GM23338 (cell line): ENCODE data around the gene TRMT44. TPM values are rescaled to one million over a fixed set of nuclear protein-coding genes. Genes with fewer than 3 reads are reported as not detected.
"Not testable (repeated sequence)": the region's sequence is repeated elsewhere in the genome, so short reads cannot be mapped to it uniquely, and the experiment has no call there.

Source experiments
- ATAC-seq: fragments of 200-7000 bp; cut with Tn5 transposase; 3 replicates; pipeline ENCODE4 v1.9.1; 2020
- DNase-seq: peaks from one replicate; pipeline ENCODE4 v3.0.0-alpha.2; 2015; ENCODE audit warnings: low spot score
- H2AFZ ChIP-seq: fragments of 200-600 bp; sonication (generic); 2 replicates; pipeline ENCODE4 v1.8.0; 2016; ENCODE audit warnings: antibody characterized with exemption, mild to moderate bottlenecking, moderate library complexity
- H3F3A ChIP-seq: fragments of 200-600 bp; sonication (generic); replicated peaks from 2 replicates; pipeline ENCODE4 v1.8.0; 2017; ENCODE audit warnings: antibody characterized with exemption, mixed run types, low read depth
- H3K27ac ChIP-seq: fragments of 200-600 bp; sonication (generic); 2 replicates; pipeline ENCODE4 v1.6.1; 2016; ENCODE audit warnings: low read depth
- H3K27me3 ChIP-seq: fragments of 200-600 bp; sonication (generic); 2 replicates; pipeline ENCODE4 v1.8.0; 2016; ENCODE audit warnings: mild to moderate bottlenecking, mixed run types, moderate library complexity; ENCODE audit not compliant: insufficient read depth
- H3K36me3 ChIP-seq: fragments of 200-600 bp; sonication (generic); 2 replicates; pipeline ENCODE4 v1.8.0; 2016; ENCODE audit warnings: mild to moderate bottlenecking; ENCODE audit not compliant: insufficient read depth
- H3K4me1 ChIP-seq: fragments of 200-600 bp; sonication (generic); 2 replicates; pipeline ENCODE4 v1.8.0; 2016; ENCODE audit warnings: mild to moderate bottlenecking, moderate library complexity; ENCODE audit not compliant: insufficient read depth
- H3K4me2 ChIP-seq: fragments of 200-600 bp; sonication (generic); 2 replicates; pipeline ENCODE4 v1.7.1; 2017; ENCODE audit warnings: mixed run types
- H3K4me3 ChIP-seq: fragments of 200-600 bp; sonication (generic); 2 replicates; pipeline ENCODE4 v1.6.1; 2016; ENCODE audit warnings: mixed run types
- H3K79me2 ChIP-seq: fragments of 200-600 bp; sonication (generic); replicated peaks from 2 replicates; pipeline ENCODE4 v1.8.0; 2017; ENCODE audit warnings: mild to moderate bottlenecking; ENCODE audit not compliant: insufficient read depth
- H3K9me2 ChIP-seq: fragments of 200-600 bp; sonication (generic); 2 replicates; pipeline ENCODE4 v1.8.0; 2017; ENCODE audit not compliant: insufficient read depth
- H4K20me1 ChIP-seq: fragments of 200-600 bp; sonication (generic); replicated peaks from 2 replicates; pipeline ENCODE4 v1.8.0; 2017; ENCODE audit warnings: mild to moderate bottlenecking; ENCODE audit not compliant: insufficient read depth
- H3K27ac Mint-ChIP-seq: 2 replicates; pipeline ENCODE4 v1.8.0; 2020; ENCODE audit warnings: inconsistent platforms, mild to moderate bottlenecking, moderate library complexity, mixed read lengths
- H3K27me3 Mint-ChIP-seq: 3 replicates; pipeline ENCODE4 v1.8.0; 2022; ENCODE audit warnings: low read depth, mild to moderate bottlenecking, moderate library complexity, mixed read lengths, inconsistent platforms; ENCODE audit not compliant: insufficient read depth, poor library complexity
- H3K36me3 Mint-ChIP-seq: 3 replicates; pipeline ENCODE4 v1.8.0; 2021; ENCODE audit warnings: low read depth, mild to moderate bottlenecking, inconsistent platforms, moderate library complexity, mixed read lengths
- H3K4me1 Mint-ChIP-seq: 3 replicates; pipeline ENCODE4 v1.8.0; 2020; ENCODE audit warnings: mild to moderate bottlenecking, inconsistent platforms, mixed read lengths
- H3K4me3 Mint-ChIP-seq: 3 replicates; pipeline ENCODE4 v1.8.0; 2021; ENCODE audit warnings: moderate library complexity, mild to moderate bottlenecking, inconsistent platforms, mixed read lengths
- H3K9me3 Mint-ChIP-seq: 3 replicates; pipeline ENCODE4 v1.8.0; 2020; ENCODE audit warnings: moderate library complexity, mild to moderate bottlenecking, inconsistent platforms, mixed read lengths
- CREB1 ChIP-seq: fragments of 250-450 bp; sonication (Bioruptor Pico); IDR thresholded peaks from 2 replicates; pipeline ENCODE4 v1.5.0; 2020; ENCODE audit warnings: low read depth, mild to moderate bottlenecking, moderate library complexity
- EZH2 ChIP-seq: fragments of 200-600 bp; sonication (generic); IDR thresholded peaks from one replicate; pipeline ENCODE4 v1.8.0; 2017; ENCODE audit warnings: antibody characterized with exemption, mild to moderate bottlenecking, low read depth; ENCODE audit not compliant: unreplicated experiment
- POLR2AphosphoS5 ChIP-seq: IDR thresholded peaks from 2 replicates; pipeline ENCODE4 v1.6.1; 2016; ENCODE audit warnings: antibody characterized with exemption, low read depth
- REST ChIP-seq: IDR thresholded peaks from one replicate; pipeline ENCODE4 v1.6.1; 2018; ENCODE audit warnings: antibody characterized with exemption; ENCODE audit not compliant: unreplicated experiment
- polyA plus RNA-seq: library from polyadenylated mRNA; unstranded; fragments of >200 nt; fragmentation: Nextera tagmentation; extraction: Ambion mirVana; gene quantifications from 2 replicates; pipeline ENCODE4 v1.2.1, GENCODE V29; 2016
- total RNA-seq: library from RNA; depleted of rRNA; stranded (reverse); fragments of >200 nt; shearing (Covaris generic); gene quantifications from 2 replicates; pipeline ENCODE4 v1.2.3, GENCODE V29; 2014
- TF ChIP-seq, protein P1 (sequence below): IDR thresholded peaks from 2 replicates; pipeline ENCODE4 v1.6.1; 2016; ENCODE audit warnings: antibody characterized with exemption

TRMT44 gene
- total and polyA plus RNA-seq, 2 experiments from 2014 or later, result 10.3 to 49.8 TPM

DNA sequence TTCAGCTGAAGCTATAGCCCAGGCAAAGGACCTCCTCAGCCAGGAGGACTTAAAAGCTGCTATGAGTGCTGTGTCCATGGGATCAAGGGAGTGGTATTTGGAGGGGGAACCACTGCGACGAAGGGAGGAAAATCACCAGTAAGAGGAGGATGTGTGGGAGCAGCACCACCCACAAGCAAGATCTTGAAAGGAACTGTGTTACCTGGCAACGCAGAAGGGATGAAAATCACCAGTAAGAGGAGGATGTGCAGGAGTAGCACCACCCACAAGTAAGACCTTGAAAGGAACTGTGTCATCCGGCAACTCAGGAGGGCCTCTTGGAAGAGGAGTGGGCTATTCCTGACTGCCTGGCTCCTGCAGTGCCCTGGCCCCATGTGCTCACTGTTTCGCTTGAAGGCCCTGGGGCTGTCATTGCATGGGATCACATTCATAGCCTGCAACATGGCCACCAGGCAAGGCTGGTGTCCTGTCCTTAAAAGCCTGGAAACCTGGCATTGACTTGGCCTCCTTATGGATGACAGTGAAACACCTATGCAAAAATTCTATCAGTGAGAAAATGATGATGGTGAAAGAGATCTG lies 48.3 kb downstream of the TRMT44 start:
- Mint-ChIP-seq H3K4me1 (peaks cover 29% of the 10 kb centered on the region), H3K9me3 (peaks cover 54% of the 10 kb centered on the region), H3K4me3 (no peak overlapping the region), H3K27ac (no peak overlapping the region), H3K36me3 (peaks cover 72% of the 10 kb centered on the region), H3K27me3 (peaks cover 13% of the 10 kb centered on the region)
- no peak for ATAC-seq
- no peaks in the 10 kb centered on the region for H3K9me2 ChIP-seq
- H3K36me3 ChIP-seq, result no peaks in the 10 kb centered on the region; the same call in none of the 2 replicates
- no peaks in the 10 kb centered on the region for H3K27me3 ChIP-seq
- H2AFZ ChIP-seq, result no peak overlapping the region
- no peaks in the 10 kb centered on the region for H3K79me2 ChIP-seq
- no peak overlapping the region for H3K4me2 ChIP-seq
- H3K27ac ChIP-seq, result no peak overlapping the region
- TF ChIP-seq CREB1 (CRISPR knock-in tag), result no peak
- H3K4me1 ChIP-seq, result peaks cover 19% of the 10 kb centered on the region
- H3F3A ChIP-seq, result peaks cover 7% of the 10 kb centered on the region; the same call in 1 of the 2 replicates
- H4K20me1 ChIP-seq, result no peaks in the 10 kb centered on the region
- no peak overlapping the region for H3K4me3 ChIP-seq
- no peak for DNase-seq

- not testable (repeated sequence) for H4K20me1 ChIP-seq, H3K27ac ChIP-seq, H3K9me2 ChIP-seq, H3K27ac Mint-ChIP-seq, H3K4me3 ChIP-seq, DNase-seq, H3K79me2 ChIP-seq, H3K27me3 ChIP-seq, H3K4me2 ChIP-seq, H3K36me3 ChIP-seq, H3K4me3 Mint-ChIP-seq, H2AFZ ChIP-seq, ATAC-seq
- peaks cover 71% of the 10 kb centered on the region for H3K36me3 Mint-ChIP-seq
- peaks cover 24% of the 10 kb centered on the region for H3K4me1 ChIP-seq
- H3F3A ChIP-seq, result peaks cover 12% of the 10 kb centered on the region; the same call in 1 of the 2 replicates
- peaks cover 45% of the 10 kb centered on the region for H3K9me3 Mint-ChIP-seq
- peaks cover 50% of the 10 kb centered on the region for H3K4me1 Mint-ChIP-seq
- peaks cover 15% of the 10 kb centered on the region for H3K27me3 Mint-ChIP-seq
Measured at GRCh38 chr4:8491478-8491877, 50.9 kb downstream of the TRMT44 start.

GRCh38 chr4:8492174-8492573 lies 51.6 kb downstream of the TRMT44 start:
- H3K9me3 Mint-ChIP-seq, result peaks cover 41% of the 10 kb centered on the region
- peaks cover 64% of the 10 kb centered on the region for H3K36me3 Mint-ChIP-seq
- Histone ChIP-seq H3K4me1 (peaks cover 24% of the 10 kb centered on the region), H3K27me3 (no peaks in the 10 kb centered on the region), H3K4me2 (no peak overlapping the region), H4K20me1 (no peaks in the 10 kb centered on the region), H3K9me2 (no peaks in the 10 kb centered on the region), H3K4me3 (no peak overlapping the region), H3K36me3 (no peaks in the 10 kb centered on the region; the same call in none of the 2 replicates), H3F3A (peaks cover 12% of the 10 kb centered on the region; the same call in 1 of the 2 replicates), H2AFZ (no peak overlapping the region), H3K27ac (no peak overlapping the region), H3K79me2 (no peaks in the 10 kb centered on the region)
- H3K27me3 Mint-ChIP-seq, result peaks cover 15% of the 10 kb centered on the region
- H3K4me3 Mint-ChIP-seq, result no peak overlapping the region
- no peak for TF ChIP-seq REST
- TF ChIP-seq, protein P1, sequence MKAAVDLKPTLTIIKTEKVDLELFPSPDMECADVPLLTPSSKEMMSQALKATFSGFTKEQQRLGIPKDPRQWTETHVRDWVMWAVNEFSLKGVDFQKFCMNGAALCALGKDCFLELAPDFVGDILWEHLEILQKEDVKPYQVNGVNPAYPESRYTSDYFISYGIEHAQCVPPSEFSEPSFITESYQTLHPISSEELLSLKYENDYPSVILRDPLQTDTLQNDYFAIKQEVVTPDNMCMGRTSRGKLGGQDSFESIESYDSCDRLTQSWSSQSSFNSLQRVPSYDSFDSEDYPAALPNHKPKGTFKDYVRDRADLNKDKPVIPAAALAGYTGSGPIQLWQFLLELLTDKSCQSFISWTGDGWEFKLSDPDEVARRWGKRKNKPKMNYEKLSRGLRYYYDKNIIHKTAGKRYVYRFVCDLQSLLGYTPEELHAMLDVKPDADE, result no peak
- TF ChIP-seq EZH2, result no peak
- no peak for TF ChIP-seq POLR2AphosphoS5
- H3K27ac Mint-ChIP-seq, result no peak overlapping the region
- H3K4me1 Mint-ChIP-seq, result peaks cover 50% of the 10 kb centered on the region
- ATAC-seq, result no peak
- no peak for DNase-seq
